Hematopoietic multipotent progenitor cell treated with erythropoietin and hydrocortisone succinate and interleukin-3 and kit ligand, for 6 days (in vitro differentiated cells): ENCODE results near the gene GCNT2.
"Not testable (repeated sequence)": the region's sequence is repeated elsewhere in the genome, so short reads cannot be mapped to it uniquely, and the experiment has no call there.

Experiments used
- DNase-seq: peaks from one replicate; pipeline ENCODE4 v3.0.0-alpha.2; 2015

The GCNT2 gene

DNA sequence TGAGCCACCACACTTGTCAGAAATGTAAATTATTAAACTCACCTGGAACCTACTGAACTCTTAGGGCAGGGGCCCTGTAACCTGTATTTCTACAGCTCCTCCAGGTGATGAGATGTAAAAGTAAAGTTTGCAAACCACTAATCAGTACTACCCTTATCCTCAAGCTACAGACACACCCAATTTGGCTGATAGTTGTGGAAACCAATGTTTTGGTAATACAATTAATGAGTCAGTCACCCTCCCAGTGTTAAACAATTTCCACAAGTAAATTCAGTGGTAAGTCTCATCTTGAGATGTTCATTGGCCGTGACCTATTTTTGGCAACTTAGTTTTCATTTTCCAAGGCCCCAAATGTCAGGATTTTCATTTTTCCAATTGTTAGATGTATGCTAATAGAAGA, 29.6 kb downstream of the GCNT2 start:
- peak; percentile 48 for DNase-seq

DNA sequence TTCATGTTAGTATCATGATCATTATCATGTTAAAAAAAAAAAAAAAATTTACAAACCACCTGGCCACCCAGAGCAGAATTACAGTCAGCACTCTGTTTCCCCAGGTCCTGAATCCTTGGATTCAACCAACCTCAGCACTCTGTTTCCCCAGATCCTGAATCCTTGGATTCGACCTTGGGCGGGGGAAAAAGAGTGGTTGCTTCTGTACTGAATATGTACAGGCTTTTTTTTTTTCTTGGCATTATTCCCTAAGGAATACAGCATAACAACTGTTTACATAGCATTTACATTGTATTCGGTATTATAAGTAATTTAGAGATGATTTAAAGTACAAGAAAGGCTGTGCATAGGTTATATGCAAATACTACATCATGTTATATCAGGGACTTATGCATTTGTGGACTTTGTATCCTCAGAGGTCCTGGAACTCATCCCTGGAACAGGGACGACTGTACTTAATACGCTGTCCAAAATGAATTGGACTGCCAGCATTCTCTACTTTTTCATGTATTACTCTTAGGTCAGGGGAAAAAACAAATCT, 31.2 kb downstream of the GCNT2 start:
- no peak for DNase-seq

DNA sequence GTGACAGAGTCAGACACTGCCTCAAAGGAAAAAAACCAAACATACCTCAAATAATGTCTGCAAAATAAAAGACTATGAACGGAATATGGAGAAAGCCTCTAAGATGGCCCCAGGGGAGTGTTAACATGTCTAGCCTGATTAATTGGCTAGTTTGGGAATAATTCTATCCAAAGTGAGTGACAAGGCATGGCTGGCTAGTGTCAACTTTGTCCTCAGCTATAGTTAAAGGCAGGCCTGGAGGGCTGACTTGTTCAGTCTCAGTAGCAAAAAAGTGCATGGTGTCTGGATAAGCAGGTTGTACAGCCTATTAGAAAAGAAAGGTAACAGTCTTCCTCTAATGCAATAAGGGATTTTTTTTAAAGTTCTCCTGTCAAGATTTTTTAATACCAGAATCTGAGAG, 32.7 kb downstream of the GCNT2 start:
- DNase-seq = no peak

DNA sequence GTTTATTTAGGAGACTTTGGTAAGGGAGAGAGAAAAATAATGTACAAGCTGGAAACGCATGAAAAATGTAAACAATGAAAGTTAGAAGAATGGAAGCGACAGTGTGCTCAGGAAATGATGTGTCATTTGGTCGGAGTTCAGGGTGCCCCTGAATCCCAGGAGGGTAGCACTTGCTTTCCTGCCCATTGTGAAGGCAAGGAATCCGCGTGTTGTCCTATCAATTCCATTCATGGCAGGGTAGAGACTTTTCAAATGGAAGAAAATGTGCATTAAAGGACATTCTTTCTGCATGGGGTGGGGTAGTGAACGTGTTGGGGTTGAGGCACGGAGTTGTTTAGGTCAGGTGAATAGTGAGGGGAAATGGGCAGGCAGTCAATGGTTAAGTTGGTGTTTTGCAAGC, 33.7 kb downstream of the GCNT2 start:
- DNase-seq = no peak

DNA sequence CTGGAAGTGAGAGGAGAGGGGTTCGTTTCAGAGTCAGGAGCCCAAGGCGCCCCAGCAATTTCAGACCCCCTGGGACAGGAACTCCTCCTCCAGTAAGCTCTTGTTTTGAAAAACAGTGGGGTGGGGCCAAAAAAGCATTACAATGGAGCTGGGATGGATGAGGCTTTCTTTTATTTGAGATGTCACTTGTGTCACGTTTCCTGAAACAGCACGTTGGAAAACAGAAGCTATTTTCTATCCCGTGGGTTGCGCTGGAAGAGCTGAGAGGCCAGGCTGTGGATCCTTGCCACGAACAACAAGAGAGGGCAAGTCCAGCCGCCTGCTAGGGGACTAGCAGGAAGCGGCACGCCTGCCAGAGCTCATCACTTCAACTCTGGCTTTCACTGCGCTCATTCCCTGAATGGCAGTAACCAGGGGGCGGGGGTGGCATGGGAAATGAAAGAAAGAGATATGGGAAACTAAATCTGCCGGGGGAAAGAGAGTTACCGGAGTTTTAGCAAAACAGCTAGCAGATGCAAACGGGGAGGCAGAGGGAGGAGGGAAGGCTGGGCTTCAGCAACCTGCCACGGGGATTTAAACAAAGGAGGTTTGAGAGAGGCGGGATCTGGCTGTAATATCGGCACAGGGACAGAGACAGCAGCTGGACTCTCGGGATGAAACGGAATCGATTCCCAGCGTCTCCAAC, 34.6 kb downstream of the GCNT2 start:
- no peak for DNase-seq

DNA sequence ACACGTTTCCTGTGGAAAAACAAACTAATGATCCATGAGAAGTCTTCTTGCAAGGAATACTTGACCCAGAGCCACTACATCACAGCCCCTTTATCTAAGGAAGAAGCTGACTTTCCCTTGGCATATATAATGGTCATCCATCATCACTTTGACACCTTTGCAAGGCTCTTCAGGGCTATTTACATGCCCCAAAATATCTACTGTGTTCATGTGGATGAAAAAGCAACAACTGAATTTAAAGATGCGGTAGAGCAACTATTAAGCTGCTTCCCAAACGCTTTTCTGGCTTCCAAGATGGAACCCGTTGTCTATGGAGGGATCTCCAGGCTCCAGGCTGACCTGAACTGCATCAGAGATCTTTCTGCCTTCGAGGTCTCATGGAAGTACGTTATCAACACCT, 35.4 kb downstream of the GCNT2 start:
- no peak for DNase-seq

DNA sequence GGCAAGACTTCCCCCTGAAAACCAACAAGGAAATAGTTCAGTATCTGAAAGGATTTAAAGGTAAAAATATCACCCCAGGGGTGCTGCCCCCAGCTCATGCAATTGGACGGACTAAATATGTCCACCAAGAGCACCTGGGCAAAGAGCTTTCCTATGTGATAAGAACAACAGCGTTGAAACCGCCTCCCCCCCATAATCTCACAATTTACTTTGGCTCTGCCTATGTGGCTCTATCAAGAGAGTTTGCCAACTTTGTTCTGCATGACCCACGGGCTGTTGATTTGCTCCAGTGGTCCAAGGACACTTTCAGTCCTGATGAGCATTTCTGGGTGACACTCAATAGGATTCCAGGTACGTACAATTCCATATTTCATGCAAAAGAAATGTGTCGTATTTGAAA, 35.8 kb downstream of the GCNT2 start:
- DNase-seq = no peak

DNA sequence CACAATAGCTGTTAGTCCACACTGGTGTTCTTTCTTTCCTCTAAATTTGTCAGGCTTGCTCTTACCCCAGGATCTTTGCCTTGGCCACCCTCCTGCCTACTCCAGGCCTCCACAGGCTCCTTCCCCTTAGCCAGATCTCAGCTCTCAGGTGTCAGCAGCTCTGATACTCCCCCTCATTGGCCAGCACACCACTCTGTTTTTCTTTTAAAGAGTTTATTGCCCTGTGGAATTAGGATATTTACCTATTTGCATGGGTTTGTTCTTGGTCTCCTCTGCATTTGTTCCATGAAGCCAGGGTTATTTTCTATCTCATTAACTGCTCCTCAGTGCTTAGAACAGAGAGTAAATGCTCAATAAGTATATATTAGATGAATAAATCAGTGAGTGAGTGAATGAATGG, 36.8 kb downstream of the GCNT2 start:
- no peak for DNase-seq

DNA sequence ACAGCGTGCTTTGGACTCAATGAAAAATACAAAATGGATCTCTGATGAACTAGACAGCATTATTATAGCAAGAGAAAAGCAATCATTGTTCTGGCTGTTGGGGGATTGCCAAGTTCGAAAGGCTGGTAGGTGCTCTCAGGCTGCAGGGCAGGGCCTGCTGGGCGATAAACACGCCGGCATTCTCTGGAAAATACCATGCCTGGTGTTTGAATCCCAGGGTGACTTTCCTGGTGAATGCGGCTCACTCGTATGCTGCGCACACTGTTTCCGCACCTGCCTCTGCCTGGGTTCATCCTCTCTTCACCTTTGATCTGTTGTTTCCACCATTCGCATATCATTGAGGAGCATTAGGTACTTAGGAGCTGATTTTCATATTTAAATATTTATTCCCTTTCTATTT, 37.4 kb downstream of the GCNT2 start:
- DNase-seq = no peak

DNA sequence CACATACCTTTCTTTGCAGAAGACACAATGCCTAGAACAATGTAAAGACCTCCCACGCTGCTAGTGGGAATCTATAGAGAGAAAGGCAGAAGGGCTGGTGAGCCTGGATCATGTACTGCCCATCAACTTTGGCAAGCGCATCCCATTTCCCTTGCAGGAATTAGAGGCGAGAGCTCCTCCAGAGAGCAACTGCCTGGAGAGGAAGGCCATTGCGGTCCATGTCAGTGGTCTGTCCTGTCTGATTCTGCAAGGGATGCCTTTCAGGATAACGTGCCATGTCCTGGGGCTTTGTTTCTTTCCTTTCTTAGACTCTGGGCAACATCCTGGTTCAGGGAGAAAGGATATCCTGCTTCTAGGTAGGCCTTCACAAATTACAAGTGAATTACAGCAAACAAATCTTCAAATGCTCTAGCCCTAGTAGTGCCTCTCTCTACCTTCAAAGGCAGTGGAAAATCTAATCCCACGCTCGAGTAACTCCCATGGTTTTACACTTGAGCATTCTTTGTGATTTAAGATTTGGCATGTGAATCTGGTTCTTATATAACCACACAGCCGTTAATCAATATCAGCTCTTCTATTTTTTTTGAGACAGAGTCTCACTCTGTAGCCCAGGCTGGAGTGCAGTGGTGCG, 38.5 kb downstream of the GCNT2 start:
- no peak for DNase-seq

DNA sequence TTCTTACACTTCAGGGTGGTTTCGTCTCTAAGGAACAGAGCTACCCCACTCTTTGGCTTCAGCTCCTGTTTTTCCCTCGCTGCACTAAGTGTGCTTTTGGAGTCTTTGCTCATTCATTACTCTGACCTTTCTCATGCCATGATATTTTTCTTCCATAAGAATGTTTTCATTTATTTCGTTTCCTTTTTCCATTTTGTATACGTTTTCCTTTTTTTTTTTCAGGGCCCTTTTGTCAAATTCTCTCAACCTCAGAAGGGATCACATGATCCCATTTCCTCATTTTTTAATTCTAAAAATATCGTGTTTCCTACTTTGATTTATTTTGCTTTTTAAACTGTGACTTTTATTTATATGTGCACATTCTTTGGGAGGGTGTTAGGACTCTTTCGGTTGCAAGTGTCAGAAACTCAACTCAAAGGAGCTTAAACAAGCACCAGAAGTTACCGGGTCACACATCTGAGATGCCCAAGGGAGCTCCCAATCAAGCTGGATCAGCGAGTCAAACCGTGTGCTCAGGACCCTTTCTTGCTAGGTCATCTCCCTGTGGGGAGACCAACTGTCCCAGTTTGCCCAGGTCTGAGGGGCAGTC, 40.6 kb downstream of the GCNT2 start:
- DNase-seq = no peak

DNA sequence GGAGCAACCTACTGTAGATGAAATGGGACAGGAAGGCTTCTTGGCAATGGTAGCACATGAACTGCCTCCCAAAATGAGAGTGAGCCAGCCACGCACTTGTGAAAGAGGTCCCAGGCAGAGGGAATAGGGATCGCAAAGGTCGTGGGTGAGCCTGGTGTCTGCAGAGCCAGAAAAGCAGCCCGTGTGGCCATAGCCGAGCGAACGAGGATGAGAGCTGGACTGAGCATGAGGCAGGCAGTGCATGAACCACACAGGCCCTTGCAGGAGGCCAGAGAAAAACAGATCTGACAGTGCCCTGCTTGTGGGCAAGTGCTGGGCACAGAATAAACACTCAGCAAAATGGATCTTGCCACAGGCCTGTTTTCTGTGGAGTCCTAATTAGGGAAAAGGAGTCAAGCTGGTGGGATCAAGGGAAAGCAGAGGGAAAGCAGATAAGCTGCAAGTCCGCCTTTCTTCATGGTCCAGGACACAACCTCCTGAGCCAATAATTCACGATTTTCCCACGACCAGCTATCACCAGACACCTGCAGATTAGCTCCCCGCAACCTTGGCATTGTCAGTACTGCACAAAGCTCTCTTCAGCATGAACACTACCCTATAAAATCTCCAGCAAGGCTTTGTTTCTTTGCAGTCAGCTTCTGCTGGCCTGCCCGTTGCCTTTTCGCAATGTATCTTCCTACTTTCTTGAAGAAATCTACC, 44.0 kb downstream of the GCNT2 start:
- no peak for DNase-seq

DNA sequence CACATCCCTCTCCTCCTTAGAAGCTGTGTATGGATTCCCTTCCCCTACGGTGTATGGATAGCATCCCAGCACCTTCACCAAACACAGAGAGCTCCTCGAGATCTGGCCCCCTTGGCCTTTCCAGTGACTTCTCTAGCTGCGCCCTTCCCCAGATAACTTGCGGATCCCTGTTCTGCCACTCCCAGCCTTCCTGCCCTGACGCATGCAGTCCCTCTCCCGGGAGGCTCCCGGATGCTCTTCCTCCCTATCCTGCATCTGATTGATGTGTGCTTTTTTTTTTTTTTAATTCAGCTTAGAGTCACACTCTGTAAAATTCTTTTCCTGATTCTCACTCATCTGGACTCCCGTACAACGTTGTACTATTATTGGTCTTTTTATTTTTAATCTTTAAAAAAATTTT, 44.8 kb downstream of the GCNT2 start:
- no peak for DNase-seq

DNA sequence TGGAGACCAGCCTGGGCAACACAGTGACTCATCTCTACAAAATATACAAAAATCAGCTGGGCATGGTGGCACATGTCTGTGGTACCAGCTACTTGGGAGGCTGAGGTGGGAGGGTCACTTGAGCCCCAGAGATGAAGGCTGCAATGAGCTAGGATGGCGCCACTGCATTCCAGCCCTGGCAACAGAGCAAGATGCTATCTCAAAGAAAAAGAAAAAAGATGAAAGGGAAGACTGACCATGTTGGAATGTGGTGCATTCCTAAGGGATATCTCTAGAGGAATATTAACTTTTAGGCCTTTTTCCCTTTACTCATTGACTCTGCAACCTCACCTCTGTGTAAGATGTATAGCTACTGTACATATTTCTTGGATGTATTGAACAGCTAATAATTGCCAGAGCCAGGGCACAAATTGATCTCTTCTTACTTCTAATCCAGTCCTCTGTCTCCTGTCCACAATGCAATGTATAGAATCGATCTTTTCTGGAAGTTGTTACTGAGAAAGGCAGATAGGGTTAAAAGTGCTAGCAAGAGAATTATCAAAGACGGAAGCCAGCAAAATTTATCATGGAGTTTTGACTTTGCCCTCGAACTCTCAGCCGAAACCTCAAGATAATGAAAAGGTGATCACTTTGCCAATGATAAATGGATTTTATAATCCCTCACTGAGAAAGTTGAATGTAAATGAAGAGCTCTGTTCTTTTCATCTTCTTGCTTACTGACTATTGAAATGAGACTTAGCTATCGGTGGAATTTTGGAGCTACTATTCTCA, 46.3 kb downstream of the GCNT2 start:
- no peak for DNase-seq

DNA sequence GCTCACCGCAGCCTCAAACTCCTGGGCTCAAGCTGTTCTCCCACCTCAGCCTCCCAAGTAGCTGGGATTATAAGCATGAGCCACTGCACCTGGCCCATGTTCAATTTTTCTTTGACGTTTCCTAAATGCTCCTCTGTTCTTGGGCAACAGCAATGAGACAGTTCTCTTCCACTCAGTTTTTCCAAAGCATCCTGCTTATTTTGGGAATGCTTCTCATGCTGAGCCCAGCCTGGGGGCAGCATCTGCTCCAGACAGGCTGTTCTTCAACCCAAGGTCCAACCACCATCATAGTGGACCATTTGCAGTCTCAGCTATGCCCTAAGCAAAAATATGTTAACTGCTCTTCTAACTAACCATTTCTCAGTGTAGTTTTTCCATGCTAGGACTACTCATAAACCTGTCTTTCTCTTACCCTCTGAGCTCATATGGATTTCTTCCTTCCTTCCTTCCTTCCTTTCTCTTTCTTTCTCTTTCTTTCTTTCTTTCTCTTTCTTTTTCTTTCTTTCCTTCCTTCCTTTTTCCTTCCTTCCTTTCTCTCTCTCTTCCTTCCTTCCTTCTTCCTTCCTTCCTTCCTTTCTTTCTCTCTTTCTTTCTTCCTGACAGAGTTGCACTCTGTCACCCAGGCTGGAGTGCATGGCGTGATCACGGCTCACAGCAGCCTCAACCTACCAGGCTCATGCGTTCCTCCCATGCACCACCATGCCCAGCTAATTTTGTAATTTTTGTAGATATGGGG, 48.4 kb downstream of the GCNT2 start:
- no peak for DNase-seq

DNA sequence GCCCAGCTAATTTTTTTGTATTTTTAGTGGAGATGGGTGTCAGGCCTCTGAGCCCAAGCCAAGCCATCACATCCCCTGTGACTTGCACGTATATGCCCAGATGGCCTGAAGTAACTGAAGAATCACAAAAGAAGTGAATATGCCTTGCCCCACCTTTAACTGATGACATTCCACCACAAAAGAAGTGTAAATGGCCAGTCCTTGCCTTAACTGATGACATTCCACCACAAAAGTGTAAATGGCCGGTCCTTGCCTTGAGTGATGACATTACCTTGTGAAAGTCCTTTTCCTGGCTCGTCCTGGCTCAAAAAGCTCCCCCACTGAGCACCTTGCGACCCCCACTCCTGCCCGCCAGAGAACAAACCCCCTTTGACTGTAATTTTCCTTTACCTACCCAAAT, 54.4 kb downstream of the GCNT2 start:
- DNase-seq = not testable (repeated sequence)

DNA sequence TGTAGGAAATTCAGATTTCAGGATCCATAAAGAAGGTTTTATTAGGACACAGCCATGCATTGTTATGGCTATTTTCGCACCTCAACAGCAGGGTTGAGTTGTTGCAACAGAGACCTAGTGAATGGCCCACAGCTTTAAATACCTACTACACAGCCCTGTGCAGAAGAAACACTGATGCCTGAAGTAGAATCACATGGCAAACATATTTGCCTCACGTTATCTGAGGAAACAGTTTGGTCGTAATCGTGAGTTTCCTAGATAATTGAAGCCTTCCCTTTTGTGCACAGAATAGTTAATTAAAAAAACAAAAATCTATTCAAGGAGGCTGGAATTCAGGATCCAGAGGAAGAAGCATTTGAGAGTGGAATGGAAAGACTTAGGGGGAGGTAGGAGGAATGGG, 55.1 kb downstream of the GCNT2 start:
- peak; percentile 60 for DNase-seq

DNA sequence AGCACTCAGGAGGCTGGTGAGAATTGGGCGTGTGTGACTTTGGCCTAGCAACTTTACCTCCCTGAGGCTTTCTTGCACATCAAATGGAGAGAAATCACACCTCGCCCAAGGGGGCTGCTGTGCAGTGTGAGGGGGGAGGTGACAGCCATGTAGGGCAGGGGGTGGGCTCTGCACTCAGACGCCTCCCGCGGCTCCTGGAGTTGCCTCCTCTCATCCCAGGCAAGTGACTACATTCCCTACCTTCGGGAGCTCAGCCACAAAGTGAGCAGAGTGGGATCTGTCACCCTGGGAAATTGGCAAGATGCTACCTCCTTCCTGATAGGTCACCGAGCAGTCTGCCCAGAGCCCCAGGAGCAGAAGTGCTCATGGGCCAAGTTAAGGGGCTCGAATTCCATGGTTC, 56.0 kb downstream of the GCNT2 start:
- no peak for DNase-seq

DNA sequence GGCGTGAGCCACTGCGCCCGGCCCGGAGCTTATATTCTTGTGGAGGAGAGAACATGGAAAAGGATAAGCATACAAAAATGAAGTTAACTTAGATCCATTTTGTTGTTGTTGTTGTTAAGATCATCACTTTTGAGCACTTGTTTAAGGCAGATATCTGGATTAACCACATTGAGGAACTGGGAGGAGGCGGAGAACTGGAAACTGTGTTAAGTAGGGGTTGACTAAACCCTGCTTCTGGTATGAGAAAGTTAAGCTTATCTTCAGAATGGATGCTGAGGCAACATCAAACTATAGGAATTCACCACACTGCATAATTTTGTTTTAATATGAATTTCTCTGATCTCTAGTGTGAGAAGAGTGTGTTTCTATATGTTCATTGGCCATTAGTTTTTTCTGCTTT, 57.6 kb downstream of the GCNT2 start:
- DNase-seq = peak; percentile 90

DNA sequence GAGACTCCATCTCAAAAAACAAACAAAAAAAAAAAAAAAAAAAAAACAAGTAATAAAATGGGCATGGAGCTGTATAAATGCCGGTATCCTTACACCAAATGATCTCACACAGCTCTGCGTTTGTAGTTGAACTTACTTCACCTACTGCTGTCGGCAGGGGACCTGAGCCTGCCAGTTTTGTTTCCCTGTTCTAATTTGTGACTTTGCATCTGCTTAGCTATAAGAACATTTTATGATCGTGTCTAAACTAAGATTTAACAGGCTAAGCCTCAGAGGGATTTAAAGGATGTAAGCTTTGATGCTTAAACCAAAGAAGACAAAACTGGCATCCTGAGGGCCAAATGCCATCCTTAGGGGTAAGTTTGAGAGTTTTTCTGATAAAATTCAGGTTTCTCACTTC, 58.7 kb downstream of the GCNT2 start:
- no peak for DNase-seq

DNA sequence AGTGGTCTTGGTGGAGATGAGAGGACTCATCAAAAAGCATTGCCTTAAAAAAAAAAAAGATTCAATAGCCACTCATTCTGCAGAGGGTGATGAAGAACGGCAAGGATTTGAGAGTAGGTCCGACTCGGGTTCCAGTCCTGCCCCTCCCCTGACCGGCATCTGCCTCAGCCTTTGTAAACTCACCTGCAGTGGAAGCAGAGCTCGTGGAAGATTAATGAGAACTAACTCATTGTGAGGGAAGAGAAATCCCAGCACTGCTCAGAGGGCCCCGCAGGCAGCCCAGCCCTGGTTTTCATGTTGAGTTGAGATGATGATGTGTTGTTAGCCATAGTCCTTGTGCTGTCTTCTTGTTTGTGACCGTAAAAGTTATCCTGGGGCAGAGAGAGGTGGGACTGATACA, 59.4 kb downstream of the GCNT2 start:
- DNase-seq = no peak

DNA sequence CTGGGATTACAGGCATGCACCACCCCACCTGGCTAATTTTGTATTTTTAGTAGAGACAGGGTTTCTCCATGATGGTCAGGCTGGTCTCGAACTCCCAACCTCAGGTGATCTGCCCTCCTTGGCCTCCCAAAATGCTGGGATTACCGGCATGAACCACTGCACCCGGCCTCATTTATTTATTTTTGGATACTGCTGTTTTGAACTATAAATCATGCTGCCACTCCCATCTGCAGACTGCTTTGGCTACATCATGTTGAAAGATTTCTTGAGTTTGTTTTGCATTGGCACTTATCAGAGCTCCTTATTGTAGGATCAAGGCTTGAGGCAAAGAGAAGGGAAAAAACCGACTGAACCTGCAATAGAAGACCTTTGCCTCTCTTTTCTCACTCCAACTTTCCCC, 60.3 kb downstream of the GCNT2 start:
- not testable (repeated sequence) for DNase-seq
